ENCODE results near the gene ANXA10. TPM values are rescaled to one million over a fixed set of nuclear protein-coding genes. Genes with fewer than 3 reads are reported as not detected.

The ANXA10 gene
- total and polyA plus RNA-seq, 2 experiments from 2014 or later, result 0.22 to 0.44 TPM

DNA sequence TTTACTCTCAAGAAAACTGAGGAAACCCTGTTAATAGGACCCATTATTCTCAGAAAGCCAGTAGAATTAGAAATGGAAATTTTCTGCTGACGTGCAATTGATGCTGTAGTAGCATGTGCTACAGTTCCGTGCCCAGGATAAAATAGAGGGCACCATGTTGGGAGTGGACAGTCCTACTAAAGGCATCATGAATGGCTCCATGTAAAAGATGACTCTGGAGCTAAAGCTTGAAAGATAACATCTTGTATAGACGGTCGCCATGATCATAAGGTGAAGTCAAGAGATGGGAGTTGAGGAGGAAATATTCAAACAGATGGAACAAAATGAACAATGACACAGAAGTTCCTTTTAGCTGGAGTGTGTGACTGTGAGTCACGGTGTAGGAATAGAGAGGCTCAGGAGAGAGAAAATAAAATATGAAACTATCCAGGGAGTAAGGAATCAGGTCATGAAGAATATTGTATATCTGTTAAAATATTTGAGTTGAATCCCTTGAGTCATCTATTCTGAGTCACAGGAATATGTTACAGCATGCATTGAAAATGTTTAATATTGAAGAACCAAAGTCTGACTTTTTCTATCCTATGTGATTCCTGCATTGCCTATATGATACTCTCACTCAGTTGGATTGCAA lies 31.8 kb downstream of the ANXA10 start:
- peak overlapping the region; percentile 37; the same call in 1 of the 2 replicates for H2AFZ ChIP-seq
- peak overlapping the region; percentile 27 for H3K4me2 ChIP-seq (ENCODE audit: unreplicated experiment)
- no peak overlapping the region for H3K9ac ChIP-seq
- H3K9me3 ChIP-seq (ENCODE audit: low read depth), result no peaks in the 10 kb centered on the region
- peaks cover 25% of the 10 kb centered on the region; the same call in 1 of the 2 replicates for H3F3A ChIP-seq (ENCODE audit: insufficient read depth)
- no peaks in the 10 kb centered on the region for H3K9me2 ChIP-seq (ENCODE audit: insufficient read depth)
- peak; percentile 68 for DNase-seq
- 40 to 41% methylated on average over 5 of the region's 5 CpGs for WGBS, 2 experiments (ENCODE audit: low coverage in 1 of 2, low lambda C conversion rate in 2 of 2, missing lambda C conversion rate in 2 of 2)
- peak overlapping the region; percentile 64 for H3K27ac ChIP-seq
- no peaks in the 10 kb centered on the region for H3K27me3 ChIP-seq (replicated peaks; ENCODE audit: insufficient read depth)
- no peak for TF ChIP-seq EZH2phosphoT487 (IDR thresholded peaks at IDR 0.05; ENCODE audit: insufficient read depth, low read depth)
- no peak for TF ChIP-seq EZH2 (IDR thresholded peaks at IDR 0.05; ENCODE audit: insufficient read depth, poor library complexity, severe bottlenecking)
- peaks cover 31% of the 10 kb centered on the region for H3K4me1 ChIP-seq (ENCODE audit: insufficient read depth)
- no peaks in the 10 kb centered on the region for H3K36me3 ChIP-seq (ENCODE audit: low read depth)
- in situ Hi-C loops (cut with MboI), result no loop called here
- no peaks in the 10 kb centered on the region for H4K20me1 ChIP-seq (ENCODE audit: insufficient read depth)
- no peak overlapping the region for H3K4me3 ChIP-seq
- no peaks in the 10 kb centered on the region for H3K79me2 ChIP-seq (ENCODE audit: insufficient read depth)

DNA sequence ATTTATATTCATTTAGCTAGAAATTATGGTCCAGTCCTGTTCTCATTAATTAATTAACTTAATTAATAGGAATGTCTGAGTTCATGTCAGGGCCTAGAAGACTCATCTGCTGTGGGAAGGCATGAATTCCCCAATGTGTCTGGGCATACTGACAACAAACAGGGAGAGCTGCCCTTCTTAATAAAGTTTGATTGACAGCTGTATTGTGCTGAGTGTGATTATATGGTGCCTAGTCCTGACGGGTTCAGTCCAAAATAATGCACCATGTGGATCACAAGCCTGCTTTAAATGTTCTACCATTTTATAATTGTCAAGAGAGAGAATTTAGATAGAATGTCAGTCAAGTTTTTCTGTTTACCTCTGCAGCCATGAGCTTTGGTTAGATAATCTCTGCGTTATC lies 34.6 kb downstream of the ANXA10 start:
- H3K4me1 ChIP-seq (ENCODE audit: insufficient read depth), result peaks cover 15% of the 10 kb centered on the region
- H3K36me3 ChIP-seq (ENCODE audit: low read depth), result no peaks in the 10 kb centered on the region
- H3K4me2 ChIP-seq (ENCODE audit: unreplicated experiment), result no peak overlapping the region
- no peaks in the 10 kb centered on the region for H3K9me2 ChIP-seq (ENCODE audit: insufficient read depth)
- no peak overlapping the region for H3K4me3 ChIP-seq
- no peak for DNase-seq
- 48 to 52% methylated on average over 2 of the region's 2 CpGs for WGBS, 2 experiments (ENCODE audit: low coverage in 1 of 2, low lambda C conversion rate in 2 of 2, missing lambda C conversion rate in 2 of 2)
- peaks cover 25% of the 10 kb centered on the region; the same call in 1 of the 2 replicates for H3F3A ChIP-seq (ENCODE audit: insufficient read depth)
- H3K27ac ChIP-seq, result no peak overlapping the region
- no peaks in the 10 kb centered on the region for H3K79me2 ChIP-seq (ENCODE audit: insufficient read depth)
- H3K9me3 ChIP-seq (ENCODE audit: low read depth), result no peaks in the 10 kb centered on the region
- no peak overlapping the region for H3K9ac ChIP-seq
- H2AFZ ChIP-seq, result no peak overlapping the region
- H3K27me3 ChIP-seq (replicated peaks; ENCODE audit: insufficient read depth), result no peaks in the 10 kb centered on the region
- in situ Hi-C loops (cut with MboI), result no loop called here
- H4K20me1 ChIP-seq (ENCODE audit: insufficient read depth), result no peaks in the 10 kb centered on the region
- TF ChIP-seq EZH2phosphoT487 (IDR thresholded peaks at IDR 0.05; ENCODE audit: insufficient read depth, low read depth), result no peak
- no peak for TF ChIP-seq EZH2 (IDR thresholded peaks at IDR 0.05; ENCODE audit: insufficient read depth, poor library complexity, severe bottlenecking)

DNA sequence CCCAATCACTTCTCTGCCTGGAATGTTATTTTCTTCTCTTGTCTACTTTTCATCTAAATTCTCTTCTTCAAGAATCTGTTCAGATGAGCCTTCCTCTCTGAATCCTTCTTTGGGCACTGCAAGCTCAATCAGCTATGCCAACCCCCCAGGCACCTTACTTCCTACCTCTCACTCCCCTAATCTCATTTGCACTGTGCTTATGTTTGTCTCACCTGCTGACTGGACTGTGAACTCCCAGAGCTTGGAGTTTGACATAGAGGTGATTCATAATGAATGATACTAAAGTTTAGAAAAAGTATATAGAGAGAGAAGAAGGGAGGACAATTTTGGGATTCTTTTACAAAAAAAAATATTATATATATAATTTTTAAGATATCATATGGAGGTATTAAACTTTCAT lies 36.3 kb downstream of the ANXA10 start:
- Histone ChIP-seq H3K27ac (no peak overlapping the region), H2AFZ (no peak overlapping the region), H3K4me2 (ENCODE audit: unreplicated experiment) (no peak overlapping the region), H3K9me3 (ENCODE audit: low read depth) (no peaks in the 10 kb centered on the region), H4K20me1 (ENCODE audit: insufficient read depth) (no peaks in the 10 kb centered on the region), H3K4me3 (no peak overlapping the region), H3K9ac (no peak overlapping the region), H3K9me2 (ENCODE audit: insufficient read depth) (no peaks in the 10 kb centered on the region), H3F3A (ENCODE audit: insufficient read depth) (peaks cover 21% of the 10 kb centered on the region; the same call in 1 of the 2 replicates), H3K36me3 (ENCODE audit: low read depth) (no peaks in the 10 kb centered on the region), H3K79me2 (ENCODE audit: insufficient read depth) (no peaks in the 10 kb centered on the region), H3K4me1 (ENCODE audit: insufficient read depth) (peaks cover 14% of the 10 kb centered on the region), H3K27me3 (replicated peaks; ENCODE audit: insufficient read depth) (no peaks in the 10 kb centered on the region)
- no peak for DNase-seq
- TF ChIP-seq EZH2 (IDR thresholded peaks at IDR 0.05; ENCODE audit: insufficient read depth, poor library complexity, severe bottlenecking), result no peak
- no peak for TF ChIP-seq EZH2phosphoT487 (IDR thresholded peaks at IDR 0.05; ENCODE audit: insufficient read depth, low read depth)
- in situ Hi-C loops (cut with MboI), result no loop called here

DNA sequence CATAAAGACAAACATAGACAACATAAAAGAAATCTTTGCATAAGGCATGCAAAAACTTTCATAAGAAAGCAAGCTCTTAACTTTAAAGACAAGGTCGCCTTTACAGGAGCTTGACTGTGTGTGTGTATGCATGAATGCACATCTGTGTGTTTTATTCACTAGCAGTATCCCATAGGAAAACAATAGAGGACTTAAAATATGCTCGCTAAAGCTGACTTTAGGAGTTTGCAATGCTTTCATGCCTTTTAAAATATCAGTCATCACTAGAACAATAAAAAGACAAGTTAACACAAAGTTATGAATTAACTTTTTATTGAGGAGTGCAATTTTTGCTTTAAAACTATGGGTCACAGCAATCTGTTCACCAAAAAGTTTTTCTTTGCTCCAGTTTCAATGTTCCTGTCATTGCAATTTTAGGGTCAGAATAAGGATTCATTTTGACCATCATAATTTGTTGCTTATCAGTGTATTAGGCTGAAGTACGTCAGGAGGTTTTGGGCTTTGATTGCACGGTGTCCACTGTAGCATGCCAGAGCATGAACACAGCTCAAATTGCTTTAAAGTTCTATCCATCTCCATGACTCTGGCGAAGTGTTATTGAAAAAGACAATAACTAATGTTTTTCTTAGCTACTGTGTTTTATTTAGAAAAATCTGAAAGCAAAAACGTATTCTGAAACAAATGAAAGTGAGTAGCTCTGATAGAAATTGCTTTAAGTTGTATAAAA lies 36.9 kb downstream of the ANXA10 start:
- no peaks in the 10 kb centered on the region for H3K9me3 ChIP-seq (ENCODE audit: low read depth)
- DNase-seq, result no peak
- no peaks in the 10 kb centered on the region for H3K9me2 ChIP-seq (ENCODE audit: insufficient read depth)
- no peaks in the 10 kb centered on the region for H4K20me1 ChIP-seq (ENCODE audit: insufficient read depth)
- no peak overlapping the region for H3K4me2 ChIP-seq (ENCODE audit: unreplicated experiment)
- TF ChIP-seq EZH2 (IDR thresholded peaks at IDR 0.05; ENCODE audit: insufficient read depth, poor library complexity, severe bottlenecking) (no peak), EZH2phosphoT487 (IDR thresholded peaks at IDR 0.05; ENCODE audit: insufficient read depth, low read depth) (no peak)
- 0 out of 2 replicates have a peak overlapping the region, but pooled peaks have one; percentile 30 for H2AFZ ChIP-seq
- 47% methylated on average over 6 of the region's 6 CpGs for WGBS, 2 experiments (ENCODE audit: low coverage in 1 of 2, low lambda C conversion rate in 2 of 2, missing lambda C conversion rate in 2 of 2)
- H3K4me1 ChIP-seq (ENCODE audit: insufficient read depth), result peaks cover 8% of the 10 kb centered on the region; the same call in 1 of the 2 replicates
- H3K27me3 ChIP-seq (replicated peaks; ENCODE audit: insufficient read depth), result no peaks in the 10 kb centered on the region
- no peak overlapping the region for H3K9ac ChIP-seq
- H3K27ac ChIP-seq, result no peak overlapping the region
- H3K4me3 ChIP-seq, result no peak overlapping the region
- no peaks in the 10 kb centered on the region for H3K36me3 ChIP-seq (ENCODE audit: low read depth)
- H3K79me2 ChIP-seq (ENCODE audit: insufficient read depth), result no peaks in the 10 kb centered on the region
- H3F3A ChIP-seq (ENCODE audit: insufficient read depth), result peaks cover 16% of the 10 kb centered on the region; the same call in 1 of the 2 replicates
- in situ Hi-C loops (cut with MboI), result no loop called here
